ENCODE data around the gene MTUS2. TPM values are rescaled to one million over a fixed set of nuclear protein-coding genes. Genes with fewer than 3 reads are reported as not detected.
"Not testable (repeated sequence)": the region's sequence is repeated elsewhere in the genome, so short reads cannot be mapped to it uniquely, and the experiment has no call there.

The MTUS2 gene
- total RNA-seq, 2 donors from 2014 or later = 1.6 to 4.8 TPM

GRCh38 chr13:29384871-29385270 lies 564.7 kb downstream of the MTUS2 start:
- no peaks in the 10 kb centered on the region for H3K4me1 ChIP-seq (replicated peaks)
- TF ChIP-seq CTCF (IDR thresholded peaks at IDR 0.05) = no peak
- no peak for TF ChIP-seq POLR2AphosphoS5 (IDR thresholded peaks at IDR 0.05)
- no peak for TF ChIP-seq POLR2A (IDR thresholded peaks at IDR 0.05)
- no peaks in the 10 kb centered on the region for H3K9me3 ChIP-seq
- DNase-seq (ENCODE audit: low spot score) = no peak
- intact Hi-C loops (cut with DNase I) = no loop called here
- H3K27me3 ChIP-seq (replicated peaks; ENCODE audit: insufficient read depth) = peaks cover 2% of the 10 kb centered on the region
- whole genome bisulfite sequencing = 82% methylated on average over 4 of the region's 4 CpGs
- no peak overlapping the region for H3K27ac ChIP-seq
- H3K4me3 ChIP-seq = no peak overlapping the region
- H3K36me3 ChIP-seq = no peaks in the 10 kb centered on the region

GRCh38 chr13:29386246-29386645 lies 566.1 kb downstream of the MTUS2 start:
- Histone ChIP-seq H3K36me3 (no peaks in the 10 kb centered on the region), H3K27ac (no peak overlapping the region), H3K27me3 (replicated peaks; ENCODE audit: insufficient read depth) (peaks cover 2% of the 10 kb centered on the region), H3K4me1 (replicated peaks) (no peaks in the 10 kb centered on the region), H3K9me3 (no peaks in the 10 kb centered on the region), H3K4me3 (no peak overlapping the region)
- DNase-seq (ENCODE audit: low spot score) = no peak
- TF ChIP-seq POLR2AphosphoS5 (IDR thresholded peaks at IDR 0.05) = no peak
- no peak for TF ChIP-seq POLR2A (IDR thresholded peaks at IDR 0.05)
- no peak for TF ChIP-seq CTCF (IDR thresholded peaks at IDR 0.05)
- intact Hi-C loops (cut with DNase I) = no loop called here
- 69% methylated on average over 3 of the region's 3 CpGs for WGBS

GRCh38 chr13:29390598-29390997 lies 570.5 kb downstream of the MTUS2 start:
- H3K4me1 ChIP-seq (replicated peaks); DNase-seq (ENCODE audit: low spot score); H3K4me3 ChIP-seq; H3K36me3 ChIP-seq; intact Hi-C loops (cut with DNase I); H3K27ac ChIP-seq; H3K9me3 ChIP-seq; H3K27me3 ChIP-seq (replicated peaks; ENCODE audit: insufficient read depth): not testable (repeated sequence)
- 97% methylated on average over 9 of the region's 9 CpGs for WGBS

- no peak for DNase-seq (ENCODE audit: low spot score)
- 82% methylated on average over 2 of the region's 2 CpGs for WGBS
Observed at GRCh38 chr13:29396446-29396845, 576.3 kb downstream of the MTUS2 start.

GRCh38 chr13:29397265-29397664 lies 577.1 kb downstream of the MTUS2 start:
- peaks cover 5% of the 10 kb centered on the region for H3K27me3 ChIP-seq (replicated peaks; ENCODE audit: insufficient read depth)
- no peaks in the 10 kb centered on the region for H3K36me3 ChIP-seq
- no peak overlapping the region for H3K4me3 ChIP-seq
- 77% methylated on average over 3 of the region's 3 CpGs for WGBS
- intact Hi-C loops (cut with DNase I) = no loop called here
- no peak overlapping the region for H3K27ac ChIP-seq
- H3K9me3 ChIP-seq = no peaks in the 10 kb centered on the region
- H3K4me1 ChIP-seq (replicated peaks) = no peaks in the 10 kb centered on the region
- no peak for DNase-seq (ENCODE audit: low spot score)
- TF ChIP-seq POLR2AphosphoS5 (IDR thresholded peaks at IDR 0.05) (no peak), CTCF (IDR thresholded peaks at IDR 0.05) (no peak), POLR2A (IDR thresholded peaks at IDR 0.05) (no peak)

More at GRCh38 chr13:29396446-29396845, 576.3 kb downstream of the MTUS2 start:
- intact Hi-C loops (cut with DNase I) = no loop called here
- Histone ChIP-seq H3K4me3 (no peak overlapping the region), H3K36me3 (no peaks in the 10 kb centered on the region), H3K9me3 (no peaks in the 10 kb centered on the region), H3K4me1 (replicated peaks) (no peaks in the 10 kb centered on the region), H3K27ac (no peak overlapping the region), H3K27me3 (replicated peaks; ENCODE audit: insufficient read depth) (peaks cover 5% of the 10 kb centered on the region)
- TF ChIP-seq CTCF (IDR thresholded peaks at IDR 0.05) = no peak
- TF ChIP-seq POLR2AphosphoS5 (IDR thresholded peaks at IDR 0.05) = no peak
- TF ChIP-seq POLR2A (IDR thresholded peaks at IDR 0.05) = no peak
